ENCODE results near the gene DMD. TPM values are rescaled to one million over a fixed set of nuclear protein-coding genes. Genes with fewer than 3 reads are reported as not detected.

Gene DMD
- total RNA-seq, 1 experiment from 2014 or later: 25.3 TPM

DNA sequence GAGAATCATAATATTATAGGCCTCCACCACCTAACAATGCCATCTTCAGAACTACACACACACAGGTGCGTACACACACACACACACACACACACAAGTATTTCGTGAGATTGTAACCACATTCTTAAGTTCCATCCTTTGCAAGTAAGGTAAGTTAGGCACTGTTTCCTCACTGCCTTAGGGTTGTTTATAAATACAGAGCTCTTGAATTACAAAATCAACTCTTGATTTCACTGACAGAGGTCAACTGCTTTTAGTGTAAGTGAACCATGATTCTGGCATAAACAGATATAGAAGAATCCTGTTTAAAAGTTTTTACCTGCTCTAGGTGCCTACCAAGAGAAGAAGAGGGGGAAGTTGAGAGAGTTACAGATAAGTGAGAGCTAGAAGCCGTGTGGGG, 166.1 kb downstream of the DMD start:
- no peaks in the 10 kb centered on the region for H3K27me3 ChIP-seq (ENCODE audit: insufficient read depth, low read depth)
- H3K9me2 ChIP-seq (ENCODE audit: insufficient read depth): no peaks in the 10 kb centered on the region
- H3K36me3 ChIP-seq (ENCODE audit: low read depth): no peaks in the 10 kb centered on the region
- H3K4me1 ChIP-seq (replicated peaks; ENCODE audit: insufficient read depth): no peaks in the 10 kb centered on the region
- no peaks in the 10 kb centered on the region for H3F3A ChIP-seq (ENCODE audit: insufficient read depth, low read depth)
- no peak for DNase-seq
- no peak overlapping the region for H3K27ac ChIP-seq
- no peak overlapping the region for H3K4me2 ChIP-seq
- no peaks in the 10 kb centered on the region for H3K9me3 ChIP-seq (ENCODE audit: insufficient read depth, low read depth)
- BruUV-seq (replicated peaks): no TSS peak
- TF ChIP-seq, protein P1, sequence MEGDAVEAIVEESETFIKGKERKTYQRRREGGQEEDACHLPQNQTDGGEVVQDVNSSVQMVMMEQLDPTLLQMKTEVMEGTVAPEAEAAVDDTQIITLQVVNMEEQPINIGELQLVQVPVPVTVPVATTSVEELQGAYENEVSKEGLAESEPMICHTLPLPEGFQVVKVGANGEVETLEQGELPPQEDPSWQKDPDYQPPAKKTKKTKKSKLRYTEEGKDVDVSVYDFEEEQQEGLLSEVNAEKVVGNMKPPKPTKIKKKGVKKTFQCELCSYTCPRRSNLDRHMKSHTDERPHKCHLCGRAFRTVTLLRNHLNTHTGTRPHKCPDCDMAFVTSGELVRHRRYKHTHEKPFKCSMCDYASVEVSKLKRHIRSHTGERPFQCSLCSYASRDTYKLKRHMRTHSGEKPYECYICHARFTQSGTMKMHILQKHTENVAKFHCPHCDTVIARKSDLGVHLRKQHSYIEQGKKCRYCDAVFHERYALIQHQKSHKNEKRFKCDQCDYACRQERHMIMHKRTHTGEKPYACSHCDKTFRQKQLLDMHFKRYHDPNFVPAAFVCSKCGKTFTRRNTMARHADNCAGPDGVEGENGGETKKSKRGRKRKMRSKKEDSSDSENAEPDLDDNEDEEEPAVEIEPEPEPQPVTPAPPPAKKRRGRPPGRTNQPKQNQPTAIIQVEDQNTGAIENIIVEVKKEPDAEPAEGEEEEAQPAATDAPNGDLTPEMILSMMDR (conservative IDR thresholded peaks at IDR 0.05): no peak
- TF ChIP-seq EZH2 (IDR thresholded peaks at IDR 0.05; ENCODE audit: low read depth): no peak
- no peaks in the 10 kb centered on the region for H3K79me2 ChIP-seq (ENCODE audit: low read depth)
- intact Hi-C loops (cut with micrococcal nuclease; ENCODE audit: unreplicated experiment): no loop called here
- ChIA-PET POLR2A (ENCODE audit: unreplicated experiment) (no interaction called here), CTCF (no interaction called here)
- H4K20me1 ChIP-seq (ENCODE audit: insufficient read depth): no peaks in the 10 kb centered on the region
- H3K4me3 ChIP-seq: no peak overlapping the region
- no peak overlapping the region for H2AFZ ChIP-seq

DNA sequence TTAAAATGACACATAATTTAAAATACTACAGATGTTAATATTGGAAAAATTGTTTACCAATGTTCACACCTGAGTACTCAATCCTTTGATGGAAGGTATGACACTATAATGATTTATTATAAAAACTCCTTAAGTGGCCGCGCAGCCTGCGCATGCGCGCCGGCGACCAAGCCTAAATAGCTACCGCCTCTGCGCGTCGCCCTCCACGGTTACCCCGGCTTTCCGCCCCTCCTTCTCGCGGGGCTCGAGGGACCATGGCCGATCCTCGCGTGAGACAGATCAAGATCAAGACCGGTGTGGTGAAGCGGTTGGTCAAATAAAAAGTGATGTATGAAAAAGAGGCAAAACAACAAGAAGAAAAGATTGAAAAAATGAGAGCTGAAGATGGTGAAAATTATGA, 170.2 kb downstream of the DMD start:
- BruUV-seq (replicated peaks): no TSS peak
- Histone ChIP-seq H3K4me1 (replicated peaks; ENCODE audit: insufficient read depth) (no peaks in the 10 kb centered on the region), H3K4me3 (no peak overlapping the region), H4K20me1 (ENCODE audit: insufficient read depth) (no peaks in the 10 kb centered on the region), H3K27me3 (ENCODE audit: insufficient read depth, low read depth) (no peaks in the 10 kb centered on the region), H3K36me3 (ENCODE audit: low read depth) (no peaks in the 10 kb centered on the region), H3K9me2 (ENCODE audit: insufficient read depth) (no peaks in the 10 kb centered on the region), H3K79me2 (ENCODE audit: low read depth) (no peaks in the 10 kb centered on the region), H2AFZ (no peak overlapping the region), H3K27ac (no peak overlapping the region), H3K9me3 (ENCODE audit: insufficient read depth, low read depth) (no peaks in the 10 kb centered on the region), H3F3A (ENCODE audit: insufficient read depth, low read depth) (no peaks in the 10 kb centered on the region), H3K4me2 (no peak overlapping the region)
- TF ChIP-seq EZH2 (IDR thresholded peaks at IDR 0.05; ENCODE audit: low read depth): no peak
- TF ChIP-seq, protein P1 (conservative IDR thresholded peaks at IDR 0.05): no peak
- DNase-seq: no peak
- intact Hi-C loops (cut with micrococcal nuclease; ENCODE audit: unreplicated experiment): no loop called here
- ChIA-PET CTCF (no interaction called here), POLR2A (ENCODE audit: unreplicated experiment) (no interaction called here)

DNA sequence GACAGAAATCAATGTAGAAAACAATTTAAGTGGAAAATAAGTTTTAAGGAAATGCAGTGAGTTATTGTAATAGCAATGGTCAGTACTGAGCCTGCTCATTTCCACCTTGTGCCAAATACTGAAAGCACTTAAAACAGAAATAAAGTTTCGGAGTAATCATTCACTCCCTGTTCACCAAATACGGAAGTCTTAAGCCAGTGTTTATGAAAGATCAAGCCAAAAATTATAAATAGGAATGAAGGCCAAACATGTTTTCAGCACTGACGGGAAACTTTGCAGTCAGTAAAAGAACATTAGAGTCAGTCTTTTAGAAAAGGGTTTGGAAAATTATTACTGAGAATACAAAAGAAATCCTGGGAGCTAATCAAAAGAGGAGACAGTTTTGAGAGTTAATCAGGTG, 178.6 kb downstream of the DMD start:
- Histone ChIP-seq H3K27ac (no peak overlapping the region), H3K4me3 (no peak overlapping the region), H2AFZ (no peak overlapping the region), H3K9me2 (ENCODE audit: insufficient read depth) (no peaks in the 10 kb centered on the region), H3K36me3 (ENCODE audit: low read depth) (no peaks in the 10 kb centered on the region), H3K9me3 (ENCODE audit: insufficient read depth, low read depth) (no peaks in the 10 kb centered on the region), H3K4me2 (no peak overlapping the region), H3F3A (ENCODE audit: insufficient read depth, low read depth) (no peaks in the 10 kb centered on the region), H3K4me1 (replicated peaks; ENCODE audit: insufficient read depth) (no peaks in the 10 kb centered on the region), H4K20me1 (ENCODE audit: insufficient read depth) (no peaks in the 10 kb centered on the region), H3K79me2 (ENCODE audit: low read depth) (no peaks in the 10 kb centered on the region), H3K27me3 (ENCODE audit: insufficient read depth, low read depth) (no peaks in the 10 kb centered on the region)
- DNase-seq: no peak
- intact Hi-C loops (cut with micrococcal nuclease; ENCODE audit: unreplicated experiment): no loop called here
- ChIA-PET CTCF (no interaction called here), POLR2A (ENCODE audit: unreplicated experiment) (no interaction called here)
- TF ChIP-seq, protein P1 (conservative IDR thresholded peaks at IDR 0.05): no peak
- TF ChIP-seq EZH2 (IDR thresholded peaks at IDR 0.05; ENCODE audit: low read depth): no peak
- BruUV-seq (replicated peaks): no TSS peak
